Fibroblast of lung (primary cell): ENCODE measurements around the gene ARGLU1.

Source experiments
- CTCF ChIP-seq, 2 donors: IDR thresholded peaks in 1 of 2; conservative IDR thresholded peaks in 1 of 2; 1 replicate in 1 of 2; 2 replicates in 1 of 2; pipeline ENCODE4 v1.5.1; 2011 to 2012; ENCODE audit warnings: low read length in 2 of 2, control low read depth in 1 of 2, inconsistent platforms in 1 of 2, low read depth in 1 of 2, mild to moderate bottlenecking in 1 of 2
- EZH2 ChIP-seq: IDR thresholded peaks from 2 replicates; pipeline ENCODE4 v1.5.1; 2012; ENCODE audit warnings: low read length, control low read depth, mild to moderate bottlenecking; ENCODE audit errors: missing control alignments

GRCh38 chr13:106560821-106561220 is 7.1 kb downstream of the ARGLU1 start:
- TF ChIP-seq CTCF (conservative IDR thresholded peaks at IDR 0.05 in 1 of 2, IDR thresholded peaks at IDR 0.05 in 1 of 2; ENCODE audit: low read depth in 1 of 2, low read length in 2 of 2) = no peak
- TF ChIP-seq EZH2 = no peak
